Measurements from ENCODE around the gene MAP2K5. TPM values are rescaled to one million over a fixed set of nuclear protein-coding genes. Genes with fewer than 3 reads are reported as not detected.

The MAP2K5 gene
- total RNA-seq, 2 donors from 2014 or later: 27.1 to 30.4 TPM

DNA sequence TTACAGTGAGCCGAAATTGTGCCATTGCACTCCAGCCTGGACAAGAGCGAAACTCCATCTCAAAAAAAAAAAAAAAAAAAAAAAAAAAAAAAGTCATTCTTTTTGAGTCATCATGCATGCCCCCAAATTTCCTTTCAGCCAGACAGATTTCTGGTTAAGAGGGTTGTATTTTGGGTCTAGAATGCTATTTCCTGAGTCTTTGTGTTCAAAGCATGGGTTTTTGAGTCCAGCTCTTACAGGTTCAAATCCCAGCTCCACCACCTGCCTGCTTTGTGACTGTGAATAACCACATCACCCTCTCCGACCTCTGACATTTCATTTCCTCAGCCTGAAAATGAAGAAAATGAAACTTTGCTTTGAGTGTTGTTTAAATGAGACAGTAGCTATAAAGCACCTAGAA is 30.9 kb upstream of the MAP2K5 start:
- no peaks in the 10 kb centered on the region for H3K9me3 ChIP-seq (ENCODE audit: control insufficient read depth, low read length, poor library complexity, severe bottlenecking)
- peaks cover 5% of the 10 kb centered on the region for H3K36me3 Mint-ChIP-seq (ENCODE audit: low read depth)
- no peak overlapping the region for H3K4me3 Mint-ChIP-seq
- no peak overlapping the region for H3K27ac Mint-ChIP-seq
- H3K4me1 Mint-ChIP-seq: no peaks in the 10 kb centered on the region
- DNase-seq (no peak), ATAC-seq (no peak)
- no peaks in the 10 kb centered on the region for H3K27me3 Mint-ChIP-seq

DNA sequence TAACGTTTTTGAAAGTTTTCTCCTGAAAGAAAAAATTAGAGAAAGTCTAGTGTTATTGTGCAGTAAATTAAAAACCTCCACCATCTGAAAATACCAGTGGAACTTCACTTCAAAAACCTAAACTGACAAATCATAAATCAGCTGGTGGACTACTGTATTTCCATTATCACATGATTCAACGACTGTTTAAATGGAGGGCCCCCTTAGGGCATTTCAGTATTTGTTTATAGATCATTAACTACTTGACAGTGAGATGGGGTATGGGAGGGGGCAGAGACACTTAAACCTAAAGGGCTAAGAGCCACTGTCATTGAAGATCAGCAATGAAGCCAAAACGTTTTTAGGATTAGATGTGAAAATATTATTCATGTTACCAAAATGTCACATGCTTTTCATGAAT is 30.4 kb upstream of the MAP2K5 start:
- Mint-ChIP-seq H3K27ac (no peak overlapping the region), H3K4me1 (no peaks in the 10 kb centered on the region), H3K4me3 (no peak overlapping the region), H3K36me3 (ENCODE audit: low read depth) (peaks cover 5% of the 10 kb centered on the region), H3K27me3 (no peaks in the 10 kb centered on the region)
- H3K9me3 ChIP-seq (ENCODE audit: control insufficient read depth, low read length, poor library complexity, severe bottlenecking): no peaks in the 10 kb centered on the region
- DNase-seq: no peak
- ATAC-seq: no peak

DNA sequence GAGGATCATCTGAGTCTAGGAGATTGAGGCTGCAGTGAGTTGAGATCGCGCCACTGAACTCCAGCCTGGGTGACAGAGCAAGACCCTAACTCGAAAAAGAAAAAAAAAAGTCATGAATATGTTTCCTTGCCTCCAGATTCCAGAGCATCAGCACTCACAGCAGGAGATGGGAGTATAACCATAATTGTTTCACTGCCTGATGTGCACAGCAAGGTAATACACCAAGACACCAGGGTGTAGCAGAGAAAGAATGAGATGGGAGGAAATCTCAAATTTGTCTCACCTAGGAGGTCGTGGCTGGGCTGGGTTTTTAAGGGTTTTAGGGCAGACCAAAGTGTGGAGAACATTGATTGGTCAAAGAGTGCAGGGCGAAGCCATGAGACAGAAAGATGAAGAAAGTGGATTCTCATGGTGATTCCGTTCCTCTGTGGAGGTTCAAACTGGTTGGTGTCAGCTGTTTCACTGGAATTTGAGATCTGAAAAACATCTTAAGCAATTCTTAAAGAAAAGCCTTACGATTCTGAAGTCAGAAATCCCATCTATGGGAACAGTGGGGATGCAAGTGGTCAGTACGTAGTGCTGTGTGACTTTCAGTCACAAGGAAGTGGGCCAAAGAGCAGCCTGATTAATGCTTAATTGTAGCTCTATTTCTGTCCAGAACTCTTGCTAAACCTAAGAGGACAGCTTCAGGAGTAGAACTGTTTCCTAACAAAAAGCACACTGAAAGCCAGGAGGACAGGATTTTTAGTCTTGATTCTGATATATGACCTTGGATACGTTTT is 29.4 kb upstream of the MAP2K5 start:
- no peak for DNase-seq
- no peaks in the 10 kb centered on the region for H3K27me3 Mint-ChIP-seq
- ATAC-seq: no peak
- no peak overlapping the region for H3K4me3 Mint-ChIP-seq
- no peaks in the 10 kb centered on the region for H3K4me1 Mint-ChIP-seq
- H3K27ac Mint-ChIP-seq: no peak overlapping the region
- H3K36me3 Mint-ChIP-seq (ENCODE audit: low read depth): peaks cover 5% of the 10 kb centered on the region
- H3K9me3 ChIP-seq (ENCODE audit: control insufficient read depth, low read length, poor library complexity, severe bottlenecking): no peaks in the 10 kb centered on the region

DNA sequence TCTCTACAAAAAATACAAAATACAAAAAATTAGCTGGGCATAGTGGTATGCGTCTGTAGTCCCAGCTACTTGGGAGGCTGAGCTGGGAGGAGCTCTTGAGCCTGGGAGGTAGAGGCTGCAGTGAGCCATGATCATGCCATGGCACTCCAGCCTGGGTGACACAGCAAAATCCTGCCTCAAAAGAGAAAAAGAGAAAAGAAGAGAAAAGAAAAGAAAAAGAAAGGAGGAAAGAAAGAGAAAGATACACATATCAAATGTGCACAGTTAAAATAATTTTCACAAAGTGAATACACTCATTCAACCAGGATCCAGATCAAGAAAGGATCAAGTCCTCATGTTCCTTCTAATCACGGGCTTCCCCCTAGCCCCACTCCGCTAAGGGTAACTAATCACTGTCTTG is 27.4 kb upstream of the MAP2K5 start:
- ATAC-seq (no peak), DNase-seq (no peak)
- H3K4me1 Mint-ChIP-seq: no peaks in the 10 kb centered on the region
- H3K27me3 Mint-ChIP-seq: no peaks in the 10 kb centered on the region
- H3K9me3 ChIP-seq (ENCODE audit: control insufficient read depth, low read length, poor library complexity, severe bottlenecking): no peaks in the 10 kb centered on the region
- H3K27ac Mint-ChIP-seq: no peak overlapping the region
- H3K4me3 Mint-ChIP-seq: no peak overlapping the region
- H3K36me3 Mint-ChIP-seq (ENCODE audit: low read depth): peaks cover 5% of the 10 kb centered on the region

DNA sequence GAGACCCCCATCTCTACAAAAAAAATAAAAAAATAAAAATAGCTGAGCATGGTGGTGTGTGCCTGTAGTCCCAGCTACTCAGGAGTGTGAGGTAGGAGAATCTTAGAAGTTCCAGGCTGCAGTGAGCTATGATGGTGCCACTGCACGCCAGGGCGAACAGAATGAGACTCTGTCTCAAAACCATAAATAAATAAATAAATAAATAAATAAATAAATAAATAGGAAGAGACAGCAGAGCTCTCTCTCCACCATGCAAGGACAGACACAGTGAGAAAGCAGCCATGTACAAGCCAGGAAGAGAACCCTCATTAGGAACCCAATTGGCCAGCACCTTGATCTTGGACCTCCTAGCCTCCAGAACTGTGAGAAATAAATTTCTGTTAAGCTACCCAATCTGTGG is 26.9 kb upstream of the MAP2K5 start:
- H3K4me1 Mint-ChIP-seq: no peaks in the 10 kb centered on the region
- H3K27me3 Mint-ChIP-seq: no peaks in the 10 kb centered on the region
- H3K27ac Mint-ChIP-seq: no peak overlapping the region
- ATAC-seq (no peak), DNase-seq (no peak)
- no peaks in the 10 kb centered on the region for H3K9me3 ChIP-seq (ENCODE audit: control insufficient read depth, low read length, poor library complexity, severe bottlenecking)
- H3K36me3 Mint-ChIP-seq (ENCODE audit: low read depth): peaks cover 5% of the 10 kb centered on the region
- no peak overlapping the region for H3K4me3 Mint-ChIP-seq

DNA sequence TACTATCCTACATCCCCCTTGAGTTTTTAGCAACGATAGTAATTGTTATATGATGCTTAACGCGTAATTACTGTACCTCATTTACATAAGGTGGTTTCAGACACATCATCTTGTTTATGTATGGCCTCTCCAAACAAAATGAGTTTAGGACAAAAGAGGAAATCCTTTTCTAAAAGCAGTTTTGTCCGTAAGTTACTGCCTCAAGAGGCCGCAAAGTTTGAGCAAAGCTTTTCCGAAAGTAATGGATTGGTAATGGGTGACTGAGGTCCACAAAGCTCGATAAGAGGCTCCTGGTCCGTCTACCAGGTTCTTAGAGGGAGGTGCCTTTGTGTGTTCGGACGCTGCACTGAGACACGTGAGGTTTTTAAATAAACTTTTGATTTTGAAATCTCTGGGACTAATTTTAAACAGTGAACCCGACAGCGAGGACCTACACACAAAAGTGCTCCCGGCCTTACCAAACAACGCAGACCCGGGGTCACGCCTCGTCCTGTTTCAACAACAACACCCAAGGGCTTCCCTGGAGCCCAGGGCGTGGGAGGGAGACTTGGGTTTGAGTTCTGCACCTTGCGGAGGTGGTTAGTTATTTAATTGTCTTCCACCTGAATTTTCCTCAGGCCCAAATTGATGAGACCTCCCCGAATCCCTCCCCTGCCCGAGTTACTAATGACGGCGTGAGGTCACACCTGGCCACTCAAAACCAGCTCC is 22.0 kb upstream of the MAP2K5 start:
- H3K9me3 ChIP-seq (ENCODE audit: control insufficient read depth, low read length, poor library complexity, severe bottlenecking): no peaks in the 10 kb centered on the region
- H3K4me1 Mint-ChIP-seq: peaks cover 14% of the 10 kb centered on the region
- peak overlapping the region; percentile 95 for H3K4me3 Mint-ChIP-seq
- peak overlapping the region; percentile 93 for H3K27ac Mint-ChIP-seq
- no peak for DNase-seq
- H3K27me3 Mint-ChIP-seq: no peaks in the 10 kb centered on the region
- H3K36me3 Mint-ChIP-seq (ENCODE audit: low read depth): no peaks in the 10 kb centered on the region
- peak; percentile 9 for ATAC-seq

DNA sequence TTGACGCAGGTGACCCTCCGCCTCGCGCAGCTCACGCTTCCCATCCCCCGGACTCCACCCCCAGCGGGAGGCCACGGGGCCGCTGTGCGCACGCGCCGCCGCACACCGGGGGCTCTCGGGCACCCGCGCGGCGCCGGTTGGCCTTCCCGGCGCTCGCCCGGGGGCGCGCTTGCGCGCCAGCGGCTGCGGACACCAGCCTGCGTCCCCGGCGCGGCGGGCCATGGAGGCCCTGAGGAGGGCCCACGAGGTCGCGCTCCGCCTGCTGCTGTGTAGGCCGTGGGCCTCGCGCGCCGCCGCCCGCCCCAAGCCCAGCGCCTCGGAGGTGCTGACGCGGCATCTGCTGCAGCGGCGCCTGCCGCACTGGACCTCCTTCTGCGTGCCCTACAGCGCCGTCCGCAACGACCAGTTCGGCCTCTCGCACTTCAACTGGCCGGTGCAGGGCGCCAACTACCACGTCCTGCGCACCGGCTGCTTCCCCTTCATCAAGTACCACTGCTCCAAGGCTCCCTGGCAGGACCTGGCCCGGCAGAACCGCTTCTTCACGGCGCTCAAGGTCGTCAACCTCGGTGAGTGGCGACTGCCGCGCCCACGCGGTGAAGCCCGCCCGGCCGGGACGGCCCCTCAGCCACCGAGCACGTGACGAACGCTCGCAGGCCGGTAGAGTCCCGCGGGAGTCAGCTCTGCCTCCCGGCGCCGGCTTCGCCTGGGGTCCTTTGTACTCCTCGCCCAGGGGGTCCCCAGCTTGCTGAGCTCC is 21.3 kb upstream of the MAP2K5 start, which contains the start of gene C15orf61:
Gene C15orf61, plus strand, starts transcription at position 103 of the 754 bp plus-strand sequence. Its CDS starts 118 bp downstream, at position 221.
- DNase-seq: peak; percentile 76 to 82 (median 81)
- peak; percentile 85 for ATAC-seq
- peaks cover 14% of the 10 kb centered on the region for H3K4me1 Mint-ChIP-seq
- H3K27ac Mint-ChIP-seq: peak within 1 kb of the TSS; percentile 93
- H3K36me3 Mint-ChIP-seq (ENCODE audit: low read depth): no peaks in the 10 kb centered on the region
- no peaks in the 10 kb centered on the region for H3K27me3 Mint-ChIP-seq
- H3K9me3 ChIP-seq (ENCODE audit: control insufficient read depth, low read length, poor library complexity, severe bottlenecking): no peaks in the 10 kb centered on the region
- H3K4me3 Mint-ChIP-seq: peak within 1 kb of the TSS; percentile 95

DNA sequence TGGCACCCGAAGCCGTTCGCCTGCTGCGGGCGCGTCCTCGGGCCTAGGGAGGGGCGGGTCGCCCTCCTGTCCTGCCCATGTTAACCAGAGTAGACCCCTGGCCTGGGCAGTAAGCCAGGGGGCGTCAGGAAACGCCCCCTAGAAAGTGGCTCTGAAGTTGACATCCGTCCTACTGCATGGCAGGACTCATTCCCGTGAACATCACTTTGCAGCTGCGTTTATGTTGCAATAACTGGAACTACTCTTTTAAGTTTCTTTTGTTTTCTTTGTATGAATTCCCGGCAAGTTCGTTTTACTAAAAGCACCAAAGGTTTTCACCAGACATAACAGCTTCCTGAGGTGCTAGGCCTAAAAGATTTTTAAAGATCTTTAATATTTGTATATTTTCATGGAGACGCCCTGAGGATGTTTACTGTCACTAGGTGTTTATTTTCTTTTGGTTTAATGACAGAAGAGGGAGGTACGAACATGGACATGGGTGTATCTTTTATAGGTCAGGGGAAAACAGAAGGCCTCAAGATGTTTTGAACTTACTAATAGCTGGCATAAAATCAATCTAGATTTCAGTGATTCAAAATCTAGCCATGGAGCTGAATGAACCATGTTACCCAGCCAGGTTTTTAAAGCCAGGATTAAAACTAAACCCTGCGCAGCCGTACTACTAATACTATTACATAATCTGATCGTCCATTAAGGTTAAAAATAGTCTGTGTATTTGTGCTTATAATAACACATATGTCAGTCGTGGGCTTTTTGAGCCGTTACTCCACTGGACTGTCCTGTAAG is 20.5 kb upstream of the MAP2K5 start:
- Mint-ChIP-seq H3K4me1 (peaks cover 14% of the 10 kb centered on the region), H3K4me3 (peak overlapping the region; percentile 95), H3K27me3 (no peaks in the 10 kb centered on the region), H3K36me3 (ENCODE audit: low read depth) (no peaks in the 10 kb centered on the region), H3K27ac (peak overlapping the region; percentile 93)
- no peak for DNase-seq
- H3K9me3 ChIP-seq (ENCODE audit: control insufficient read depth, low read length, poor library complexity, severe bottlenecking): no peaks in the 10 kb centered on the region
- ATAC-seq: no peak

DNA sequence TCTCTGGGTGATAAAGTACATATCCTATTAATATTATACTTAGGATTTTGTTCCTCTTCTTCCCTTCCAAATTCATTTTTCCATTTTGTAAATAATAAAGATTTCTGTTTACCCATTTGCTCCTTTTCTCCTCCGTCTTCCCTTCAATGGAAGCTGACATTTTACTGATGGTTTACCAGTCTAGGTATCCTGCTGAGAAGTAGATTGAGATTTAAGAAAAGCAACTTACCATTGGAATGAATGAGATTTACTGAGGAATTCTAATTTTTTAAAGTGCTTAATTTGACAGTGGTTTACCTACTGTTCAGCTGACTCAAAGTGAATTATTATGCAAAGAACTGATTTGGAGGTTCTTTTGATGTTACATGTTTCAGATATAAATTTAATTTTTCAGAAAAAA is 19.2 kb upstream of the MAP2K5 start:
- ATAC-seq (no peak), DNase-seq (no peak)
- peaks cover 14% of the 10 kb centered on the region for H3K4me1 Mint-ChIP-seq
- H3K9me3 ChIP-seq (ENCODE audit: control insufficient read depth, low read length, poor library complexity, severe bottlenecking): no peaks in the 10 kb centered on the region
- no peak overlapping the region for H3K27ac Mint-ChIP-seq
- no peaks in the 10 kb centered on the region for H3K27me3 Mint-ChIP-seq
- H3K36me3 Mint-ChIP-seq (ENCODE audit: low read depth): no peaks in the 10 kb centered on the region
- H3K4me3 Mint-ChIP-seq: no peak overlapping the region

DNA sequence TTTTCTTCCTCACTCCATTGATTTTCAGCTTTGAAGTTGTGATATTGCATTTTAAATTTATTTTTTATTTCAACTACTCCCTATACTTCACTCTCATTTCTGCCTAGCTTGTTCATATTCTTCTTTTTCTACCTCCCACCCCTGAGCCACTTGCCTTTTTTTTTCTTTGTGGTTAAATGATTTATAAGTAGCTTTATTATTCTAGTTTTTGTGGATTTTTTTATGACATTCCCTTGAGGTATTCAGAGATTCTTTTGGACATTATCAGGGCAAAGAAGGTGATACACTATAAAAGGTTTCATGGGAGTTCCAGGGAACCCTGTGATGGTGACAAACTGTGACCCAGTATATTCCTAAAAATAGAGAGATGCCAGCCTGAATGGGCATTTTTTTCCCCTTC is 18.3 kb upstream of the MAP2K5 start:
- Mint-ChIP-seq H3K36me3 (ENCODE audit: low read depth) (no peaks in the 10 kb centered on the region), H3K27me3 (no peaks in the 10 kb centered on the region), H3K4me1 (peaks cover 14% of the 10 kb centered on the region), H3K27ac (peak overlapping the region; percentile 78), H3K4me3 (no peak overlapping the region)
- DNase-seq (no peak), ATAC-seq (no peak)
- no peaks in the 10 kb centered on the region for H3K9me3 ChIP-seq (ENCODE audit: control insufficient read depth, low read length, poor library complexity, severe bottlenecking)

DNA sequence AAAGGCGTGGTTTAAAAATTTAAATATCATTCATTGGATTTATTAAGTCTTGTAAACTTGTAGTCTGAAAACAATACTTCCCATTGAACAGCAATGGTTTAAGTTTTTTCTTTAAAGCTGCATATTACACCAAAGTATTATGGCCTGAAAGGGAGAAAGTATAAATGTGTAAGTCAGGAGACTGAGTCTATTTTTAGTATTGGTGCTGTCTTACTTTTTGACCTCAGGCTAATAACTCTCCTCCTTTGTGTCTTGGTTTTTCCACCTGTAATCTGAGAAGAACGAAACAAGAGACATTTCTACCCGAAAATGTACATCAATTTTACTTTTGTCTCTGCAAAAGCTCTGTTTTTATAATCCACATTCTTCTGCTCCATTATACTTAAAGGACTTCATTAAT is 14.0 kb upstream of the MAP2K5 start:
- H3K9me3 ChIP-seq (ENCODE audit: control insufficient read depth, low read length, poor library complexity, severe bottlenecking): no peaks in the 10 kb centered on the region
- Mint-ChIP-seq H3K27ac (no peak overlapping the region), H3K4me1 (no peaks in the 10 kb centered on the region), H3K27me3 (no peaks in the 10 kb centered on the region), H3K4me3 (no peak overlapping the region), H3K36me3 (ENCODE audit: low read depth) (no peaks in the 10 kb centered on the region)
- DNase-seq (no peak), ATAC-seq (no peak)

DNA sequence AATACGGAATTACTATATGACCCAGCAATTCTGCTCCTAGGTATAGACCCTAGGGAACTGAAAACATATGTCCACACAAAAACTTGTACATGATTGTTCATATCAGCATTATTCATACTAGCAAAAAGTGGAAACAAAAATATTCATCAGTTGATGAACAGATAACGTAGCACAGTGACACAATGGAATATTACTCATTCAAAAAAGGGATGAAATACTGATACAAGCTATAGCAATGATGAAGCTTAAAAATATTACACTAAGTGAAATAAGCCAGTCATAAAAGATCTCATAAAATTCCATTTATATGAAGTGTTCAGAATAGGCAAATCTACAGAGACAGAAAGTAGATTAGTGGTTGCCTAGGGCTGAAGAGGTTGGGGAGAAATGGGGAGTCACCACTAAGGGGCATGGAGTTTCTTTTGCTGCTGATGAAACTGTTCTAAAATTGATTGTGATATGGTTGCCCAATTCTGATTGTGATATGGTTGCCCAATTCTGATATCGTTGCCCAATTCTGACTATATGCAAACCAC is 11.1 kb upstream of the MAP2K5 start:
- no peaks in the 10 kb centered on the region for H3K36me3 Mint-ChIP-seq (ENCODE audit: low read depth)
- ATAC-seq (no peak), DNase-seq (no peak)
- H3K9me3 ChIP-seq (ENCODE audit: control insufficient read depth, low read length, poor library complexity, severe bottlenecking): no peaks in the 10 kb centered on the region
- no peak overlapping the region for H3K4me3 Mint-ChIP-seq
- H3K4me1 Mint-ChIP-seq: no peaks in the 10 kb centered on the region
- H3K27ac Mint-ChIP-seq: peak overlapping the region; percentile 6
- H3K27me3 Mint-ChIP-seq: no peaks in the 10 kb centered on the region

Data from T-helper 17 cell (primary cell).